Ovary (tissue), 9 donors: ENCODE results near the gene GRID1. TPM values are rescaled to one million over a fixed set of nuclear protein-coding genes. Genes with fewer than 3 reads are reported as not detected.

ENCODE experiments used
- DNase-seq, 5 donors: peaks; one replicate each; pipeline ENCODE4 v3.0.0-alpha.2; 2019 to 2020
- H3K27ac ChIP-seq, 2 donors: fragments of 200-600 bp; one replicate each; pipeline versions ENCODE4 v1.5.1 to v1.8.0; 2019 to 2022
- H3K27me3 ChIP-seq: fragments of 200-600 bp; one replicate; pipeline ENCODE4 v1.8.0; 2022
- H3K36me3 ChIP-seq: fragments of 200-600 bp; sonication (generic); one replicate; pipeline ENCODE4 v1.5.1; 2019
- H3K4me1 ChIP-seq: one replicate; pipeline ENCODE4 v1.8.1; 2013; ENCODE audit warnings: mild to moderate bottlenecking, moderate library complexity; ENCODE audit not compliant: insufficient read depth
- H3K4me3 ChIP-seq: fragments of 200-600 bp; sonication (generic); one replicate; pipeline ENCODE4 v1.5.1; 2017
- H3K9me3 ChIP-seq, 2 donors: fragments of 200-600 bp in 1 of 2; sonication (generic) in 1 of 2; one replicate each; pipeline versions ENCODE4 v1.5.1 to v1.8.1; 2013 to 2019; ENCODE audit warnings: mild to moderate bottlenecking in 1 of 2, moderate library complexity in 1 of 2
- EP300 ChIP-seq: sonication (generic); formaldehyde crosslinking; IDR thresholded peaks from one replicate; pipeline ENCODE4 v1.6.1; 2017; ENCODE audit warnings: antibody characterized with exemption
- POLR2A ChIP-seq: fragments of 450-650 bp; IDR thresholded peaks from one replicate; pipeline ENCODE4 v1.6.1; 2017; ENCODE audit warnings: antibody characterized with exemption, mild to moderate bottlenecking, moderate library complexity
- WGBS, 3 donors: extraction: QIAGEN DNeasy Blood & Tissue Kit in 1 of 3; methylation state at CpG; one replicate each; pipeline versions ENCODE4 v1.1.5 to v1.1.7; 2013 to 2017; 5-methylcytosine and 5-hydroxymethylcytosine counted together
- intact Hi-C, 4 donors: fragments of 100-400 bp; cut with DNase I; formaldehyde crosslinking; loops; one replicate each; pipeline versions ENCODE4 v1.11.0 to v1.15.1; 2022 to 2023
- polyA plus RNA-seq, 2 donors: library from polyadenylated mRNA; stranded (reverse); fragments of 200-250 nt in 1 of 2; fragments of 350-450 nt in 1 of 2; fragmentation: Illumina TruSeq in 1 of 2; extraction: RNeasy Lipid Tissue Mini Kit (QIAGEN cat#74804) in 1 of 2; gene quantifications; one replicate each; pipeline ENCODE4 v1.2.3, GENCODE V29; 2013 to 2014
- total RNA-seq, 7 donors: library from RNA; depleted of rRNA in 2 of 7; stranded (reverse); fragments of >200 nt in 2 of 7; fragmentation: NEBNext Ultra II Directional in 3 of 7; extraction: Animal tissue kit (Norgen Biotek cat#: 25700) in 3 of 7; gene quantifications; one replicate each; pipeline versions ENCODE4 v1.1.0 to v1.2.4, GENCODE V29; 2016 to 2023
- TF ChIP-seq, protein P1 (sequence below), 3 donors: fragments of 450-650 bp in 2 of 3; fragments of 200-600 bp in 1 of 3; IDR thresholded peaks; one replicate each; pipeline versions ENCODE4 v1.5.1 to v1.8.0; 2016 to 2022; ENCODE audit warnings: antibody characterized with exemption in 3 of 3, mild to moderate bottlenecking in 1 of 3
- donor health status: DM: no; HTN: no; CAD: no; lungs with moderate emphysema.
- donor health status: DM: no; HTN: no; CAD: no.
- donor health status: Bipolar disorder and iron deficiency.
- donor health status: DM: yes; HTN: yes; CAD: no.
- donor health status: DM: no; HTN: no; CAD: no.
- donor health status: DM: yes; HTN: yes; CAD: no.

GRID1 gene
- total and polyA plus RNA-seq, 9 donors, result 0.57 to 6.2 (median 1.8) TPM

DNA sequence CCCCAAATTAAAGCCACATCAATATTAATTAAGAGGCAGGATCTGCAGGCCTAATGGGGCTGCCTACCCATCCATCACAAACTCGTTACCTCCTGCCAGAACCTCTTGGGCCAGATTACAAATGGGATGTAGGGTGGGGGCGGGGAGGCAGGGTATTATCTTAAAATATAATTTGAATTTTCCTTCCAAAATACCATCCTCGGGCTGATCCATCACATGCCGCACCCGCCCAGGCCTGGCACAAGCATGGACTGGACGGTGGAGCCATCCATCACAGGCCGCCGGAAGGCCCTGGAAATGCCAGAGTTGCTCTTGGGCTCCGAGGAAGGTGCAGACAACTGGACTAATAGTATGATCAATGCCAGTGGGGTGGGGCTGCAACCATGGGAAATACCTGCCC is 212.8 kb downstream of the GRID1 start:
- Histone ChIP-seq H3K27ac (no peak overlapping the region), H3K4me3 (no peak overlapping the region), H3K27me3 (no peaks in the 10 kb centered on the region), H3K36me3 (no peaks in the 10 kb centered on the region), H3K4me1 (no peaks in the 10 kb centered on the region), H3K9me3 (no peaks in the 10 kb centered on the region)
- WGBS, 3 donors, result 83 to 89% (median 85%) methylated on average over 9 of the region's 9 CpGs
- no peak for DNase-seq
- intact Hi-C loops, result loop anchor here in 1 of 4 donors (5.0 kb wide), 1 partner anchor 194 kb away; no protein-coding TSS in a partner anchor
- no peak for TF ChIP-seq EP300
- TF ChIP-seq, protein P1, sequence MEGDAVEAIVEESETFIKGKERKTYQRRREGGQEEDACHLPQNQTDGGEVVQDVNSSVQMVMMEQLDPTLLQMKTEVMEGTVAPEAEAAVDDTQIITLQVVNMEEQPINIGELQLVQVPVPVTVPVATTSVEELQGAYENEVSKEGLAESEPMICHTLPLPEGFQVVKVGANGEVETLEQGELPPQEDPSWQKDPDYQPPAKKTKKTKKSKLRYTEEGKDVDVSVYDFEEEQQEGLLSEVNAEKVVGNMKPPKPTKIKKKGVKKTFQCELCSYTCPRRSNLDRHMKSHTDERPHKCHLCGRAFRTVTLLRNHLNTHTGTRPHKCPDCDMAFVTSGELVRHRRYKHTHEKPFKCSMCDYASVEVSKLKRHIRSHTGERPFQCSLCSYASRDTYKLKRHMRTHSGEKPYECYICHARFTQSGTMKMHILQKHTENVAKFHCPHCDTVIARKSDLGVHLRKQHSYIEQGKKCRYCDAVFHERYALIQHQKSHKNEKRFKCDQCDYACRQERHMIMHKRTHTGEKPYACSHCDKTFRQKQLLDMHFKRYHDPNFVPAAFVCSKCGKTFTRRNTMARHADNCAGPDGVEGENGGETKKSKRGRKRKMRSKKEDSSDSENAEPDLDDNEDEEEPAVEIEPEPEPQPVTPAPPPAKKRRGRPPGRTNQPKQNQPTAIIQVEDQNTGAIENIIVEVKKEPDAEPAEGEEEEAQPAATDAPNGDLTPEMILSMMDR (IDR thresholded peaks at IDR 0.05), result no peak

DNA sequence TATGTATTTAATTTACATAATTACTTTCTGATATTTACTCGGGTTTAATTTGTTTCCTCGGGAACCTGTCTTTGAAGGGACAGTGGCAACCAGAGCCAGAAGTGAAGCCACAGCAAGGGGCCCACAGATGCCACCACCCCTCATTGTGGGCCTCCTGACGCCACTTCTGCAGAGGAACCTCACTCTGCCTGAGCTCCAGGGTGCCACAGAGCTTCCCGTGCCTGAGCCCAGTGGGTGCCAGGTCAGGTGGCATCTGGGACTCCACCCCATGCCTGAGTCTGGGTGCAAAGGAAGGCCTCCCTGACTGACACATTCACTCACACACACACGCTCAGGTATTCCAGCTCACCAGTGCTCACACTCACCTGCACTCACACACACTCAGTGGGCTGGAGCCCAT is 213.7 kb downstream of the GRID1 start:
- H3K27me3 ChIP-seq, result no peaks in the 10 kb centered on the region
- no peaks in the 10 kb centered on the region for H3K4me1 ChIP-seq
- intact Hi-C loops, result loop anchor here in 1 of 4 donors (5.0 kb wide), 1 partner anchor 194 kb away; no protein-coding TSS in a partner anchor
- H3K36me3 ChIP-seq, result no peaks in the 10 kb centered on the region
- TF ChIP-seq EP300, result no peak
- TF ChIP-seq, protein P1 (IDR thresholded peaks at IDR 0.05), result no peak
- TF ChIP-seq POLR2A, result no peak
- no peaks in the 10 kb centered on the region for H3K9me3 ChIP-seq
- no peak for DNase-seq
- H3K4me3 ChIP-seq, result no peak overlapping the region
- no peak overlapping the region for H3K27ac ChIP-seq
- WGBS, 3 donors, result 77 to 86% (median 86%) methylated on average over 5 of the region's 5 CpGs

DNA sequence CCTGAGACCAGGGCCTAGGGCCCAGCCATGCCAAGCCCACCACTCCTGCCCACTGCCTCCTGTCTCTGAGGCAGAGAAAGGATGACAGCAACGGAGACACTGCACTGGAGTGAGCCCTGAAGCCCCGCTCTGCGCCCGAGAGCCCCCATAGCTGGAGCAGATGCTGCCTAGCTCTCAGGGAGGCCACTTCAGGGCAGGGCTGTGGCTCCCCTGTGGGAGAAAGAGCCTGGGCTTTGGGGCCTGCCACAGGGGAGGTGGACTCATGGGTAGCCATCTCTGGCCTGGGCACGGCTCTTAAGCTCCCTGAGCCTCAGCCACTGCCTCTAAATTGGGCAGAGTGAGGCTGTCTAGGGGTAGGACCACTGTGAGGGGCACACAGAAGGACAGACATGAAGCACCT is 214.2 kb downstream of the GRID1 start:
- no peak for DNase-seq
- Histone ChIP-seq H3K27ac (no peak overlapping the region), H3K4me1 (no peaks in the 10 kb centered on the region), H3K36me3 (no peaks in the 10 kb centered on the region), H3K9me3 (no peaks in the 10 kb centered on the region), H3K27me3 (no peaks in the 10 kb centered on the region), H3K4me3 (no peak overlapping the region)
- TF ChIP-seq, protein P1 (IDR thresholded peaks at IDR 0.05), result no peak
- TF ChIP-seq POLR2A (no peak), EP300 (no peak)
- WGBS, 3 donors, result 90 to 92% (median 92%) methylated on average over 5 of the region's 5 CpGs
- intact Hi-C loops, result loop anchor here in 1 of 4 donors (5.0 kb wide), 1 partner anchor 195 kb away; no protein-coding TSS in a partner anchor

DNA sequence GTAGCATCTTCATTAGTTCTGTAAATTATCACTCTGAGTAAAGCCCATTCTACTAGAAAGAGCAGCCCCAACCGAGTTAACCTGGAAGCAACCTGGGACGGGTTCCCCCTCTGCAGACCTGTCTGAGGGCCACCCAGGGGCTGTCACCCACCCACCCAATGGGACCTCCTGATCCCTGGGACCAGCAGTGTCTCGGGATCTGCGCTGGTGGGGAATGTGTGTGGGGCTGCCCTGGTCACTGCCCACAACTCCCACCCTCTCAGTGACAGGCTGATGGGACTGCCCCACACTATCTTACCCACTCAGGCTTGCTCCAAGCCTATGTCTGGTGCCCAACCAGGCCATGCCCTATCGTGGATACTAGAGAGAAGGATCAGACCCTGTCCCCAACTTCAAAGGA is 215.0 kb downstream of the GRID1 start:
- DNase-seq, result no peak
- H3K9me3 ChIP-seq, result no peaks in the 10 kb centered on the region
- 59 to 77% (median 62%) methylated on average over 5 of the region's 5 CpGs for WGBS, 3 donors
- no peak overlapping the region for H3K27ac ChIP-seq
- H3K27me3 ChIP-seq, result no peaks in the 10 kb centered on the region
- no peaks in the 10 kb centered on the region for H3K4me1 ChIP-seq
- H3K36me3 ChIP-seq, result no peaks in the 10 kb centered on the region
- H3K4me3 ChIP-seq, result no peak overlapping the region
- intact Hi-C loops, result loop anchor here in 1 of 4 donors (5.0 kb wide), 1 partner anchor 196 kb away; no protein-coding TSS in a partner anchor
- TF ChIP-seq POLR2A (no peak), EP300 (no peak)
- TF ChIP-seq, protein P1 (IDR thresholded peaks at IDR 0.05), result no peak
